Stimulated activated CD8-positive, alpha-beta memory T cell treated with anti-CD3 and anti-CD28 coated beads, Interleukin-15, amount 100 ng/mL, for 24 hours (primary cell): Measurements from ENCODE around the gene GREB1L.

Source experiments
- DNase-seq: peaks from one replicate; pipeline ENCODE4 v3.0.0-alpha.2; 2020; ENCODE audit warnings: low read depth

GREB1L gene

DNA sequence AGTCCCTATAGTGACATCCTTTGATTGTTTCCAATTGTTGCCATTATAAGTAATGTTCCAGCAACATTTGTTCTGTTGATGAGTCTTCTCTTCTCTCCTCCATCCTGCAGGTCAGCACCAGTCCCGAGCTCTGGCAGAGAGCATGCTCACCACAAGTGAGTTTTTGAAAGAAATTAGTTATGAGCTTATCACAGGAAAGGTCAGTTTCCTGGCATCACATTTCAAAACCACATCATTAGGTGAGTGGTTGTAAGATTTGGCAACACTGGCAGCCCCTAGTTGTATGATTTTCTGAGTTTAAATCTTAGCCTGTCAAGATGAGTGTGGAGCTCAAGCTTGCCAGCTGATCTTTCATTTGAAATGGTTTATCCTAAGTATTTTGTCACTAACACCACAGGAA is 208.9 kb downstream of the GREB1L start:
- DNase-seq: no peak

DNA sequence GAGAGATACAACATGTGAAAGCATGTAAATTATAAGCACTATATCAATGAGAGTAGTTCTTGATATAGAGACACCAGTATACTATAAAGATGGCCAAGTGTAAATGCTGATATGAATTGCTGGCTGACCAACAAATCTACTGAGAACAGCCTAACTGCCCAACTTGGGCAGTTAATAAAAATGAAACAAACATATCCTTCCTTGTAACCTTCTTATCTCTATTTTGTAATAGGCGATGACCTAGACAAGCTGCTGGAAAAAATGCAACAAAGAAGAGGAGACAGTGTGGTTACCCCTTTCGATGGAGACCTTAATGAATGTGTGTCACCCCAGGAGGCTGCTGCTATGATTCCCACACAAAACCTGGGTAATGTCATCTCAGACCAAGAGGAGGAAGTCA is 209.8 kb downstream of the GREB1L start:
- DNase-seq: no peak

GRCh38 chr18:21452276-21452780 is 210.3 kb downstream of the GREB1L start:
- no peak for DNase-seq

GRCh38 chr18:21452796-21453510 is 210.9 kb downstream of the GREB1L start:
- DNase-seq: no peak

- no peak for DNase-seq
Measured at GRCh38 chr18:21453511-21453901, 211.5 kb downstream of the GREB1L start.

- no peak for DNase-seq
Measured at GRCh38 chr18:21454725-21455124, 212.7 kb downstream of the GREB1L start.

DNA sequence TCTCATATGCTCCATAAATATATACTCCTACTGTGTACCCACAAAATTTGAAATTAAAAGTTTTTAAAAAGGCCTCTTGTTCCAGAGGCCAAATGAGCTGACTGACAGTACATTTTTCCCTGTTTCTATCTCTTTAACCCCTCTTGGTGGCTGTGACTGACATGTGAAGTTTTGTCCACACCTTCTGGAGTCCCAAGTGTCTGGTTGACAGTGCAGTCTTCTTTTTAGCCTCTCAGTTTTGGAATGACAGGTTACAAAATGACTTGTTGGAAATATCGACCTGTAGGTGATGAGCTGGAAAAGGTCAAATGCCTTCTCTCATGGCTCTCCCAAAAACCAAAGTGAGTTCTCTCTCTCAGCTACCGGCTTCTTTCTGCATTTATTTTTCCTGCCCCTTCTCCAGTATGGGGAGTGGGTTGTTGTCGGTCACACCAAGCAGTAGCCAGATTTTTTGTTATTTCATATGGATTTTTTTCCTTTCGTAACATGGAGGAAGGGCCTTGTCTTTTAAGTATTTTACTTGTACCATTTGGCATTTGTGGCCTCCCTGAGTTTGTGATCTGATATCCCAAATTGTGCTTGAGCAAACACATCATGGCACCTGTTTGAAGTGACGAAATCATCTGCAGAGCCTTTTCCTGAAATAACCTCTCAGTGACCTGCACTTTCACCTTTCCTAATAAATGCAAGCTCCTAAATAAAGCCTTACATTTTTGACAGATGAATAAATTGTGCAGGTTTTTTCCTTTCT is 214.6 kb downstream of the GREB1L start:
- no peak for DNase-seq

DNA sequence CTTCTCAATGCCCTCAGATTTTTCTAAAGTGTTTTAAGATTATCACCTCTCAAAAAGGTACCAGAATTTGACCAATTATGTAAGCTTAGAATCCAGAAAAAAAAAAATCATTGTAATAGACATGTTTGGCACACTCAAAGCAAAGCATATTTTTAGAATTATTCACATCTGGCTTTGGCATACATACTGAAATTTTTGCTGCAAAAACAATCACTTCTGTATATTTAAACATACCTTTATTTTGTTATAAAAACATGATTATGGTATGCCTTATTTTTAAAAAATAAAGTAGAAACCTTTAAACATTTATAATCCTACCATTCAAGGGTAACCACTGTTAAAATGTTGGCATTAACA is 215.1 kb downstream of the GREB1L start:
- no peak for DNase-seq

DNA sequence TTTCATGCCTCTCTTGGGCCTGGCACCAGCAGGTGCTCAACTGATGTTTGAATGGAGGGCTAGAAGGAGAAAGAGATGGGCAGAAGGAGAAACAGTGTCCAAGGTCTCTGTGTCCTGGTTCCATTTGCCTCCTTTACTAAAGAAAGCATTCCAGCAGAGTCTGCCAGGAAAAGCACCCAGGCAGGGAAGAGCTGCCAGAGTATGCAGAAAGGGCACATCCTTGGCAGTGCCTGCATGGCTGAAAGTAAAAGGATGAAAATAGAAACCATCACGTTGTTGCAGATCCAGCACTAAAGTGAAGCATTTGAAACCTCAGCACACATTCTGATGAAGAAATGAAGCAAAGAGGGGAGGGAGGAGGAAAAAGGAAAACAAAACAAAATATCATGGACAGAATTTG is 216.3 kb downstream of the GREB1L start:
- no peak for DNase-seq

GRCh38 chr18:21458788-21459187 is 216.8 kb downstream of the GREB1L start:
- DNase-seq: no peak

DNA sequence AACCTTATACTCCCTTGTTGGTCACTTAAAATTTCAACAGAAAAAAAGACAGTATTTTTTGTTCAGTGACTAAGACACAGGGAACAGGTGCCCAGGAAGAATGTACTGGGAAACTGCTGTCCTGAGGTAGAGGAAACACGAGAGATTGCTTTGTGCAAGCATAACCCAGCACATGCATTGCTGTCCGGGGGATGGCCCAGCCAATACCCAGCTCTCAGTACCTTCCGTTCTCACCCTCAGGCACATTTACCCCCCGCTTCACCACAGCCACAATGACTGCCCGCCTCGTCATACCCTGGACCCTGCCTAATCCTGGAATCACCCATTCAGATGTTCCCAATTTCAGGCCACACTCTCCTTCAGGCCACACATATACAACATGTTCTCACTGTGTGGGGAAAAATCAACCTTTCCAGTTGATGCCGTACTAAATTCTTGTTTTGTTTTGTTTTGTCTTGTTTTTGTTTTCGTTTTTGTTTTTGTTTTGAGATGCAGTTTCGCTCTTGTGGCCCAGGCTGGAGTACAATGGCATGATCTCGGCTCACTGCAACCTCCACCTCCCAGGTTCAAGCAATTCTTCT is 217.8 kb downstream of the GREB1L start:
- no peak for DNase-seq

GRCh38 chr18:21461460-21461859 is 219.4 kb downstream of the GREB1L start:
- no peak for DNase-seq

DNA sequence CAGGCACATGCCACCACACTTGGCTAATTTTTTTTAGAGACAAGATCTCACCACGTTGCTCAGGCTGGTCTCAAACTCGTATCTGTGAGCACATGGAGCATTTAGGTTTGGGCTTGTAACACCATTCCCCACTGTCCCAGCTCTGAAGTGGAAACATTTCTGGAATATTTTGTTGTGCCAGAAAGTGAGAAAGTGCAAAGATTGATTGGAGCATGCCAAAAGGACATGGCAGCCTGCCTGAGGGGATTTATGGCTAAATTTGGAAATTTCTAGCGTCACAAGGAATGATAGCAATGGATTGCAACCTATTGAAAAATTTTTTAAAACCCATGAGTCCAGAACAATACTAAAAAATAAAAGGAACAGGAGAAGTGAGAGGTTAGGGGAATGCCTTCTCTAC is 221.7 kb downstream of the GREB1L start:
- DNase-seq: no peak

- no peak for DNase-seq
Measured at GRCh38 chr18:21468514-21469164, 226.6 kb downstream of the GREB1L start.

GRCh38 chr18:21472741-21473140 is 230.7 kb downstream of the GREB1L start:
- no peak for DNase-seq

GRCh38 chr18:21474621-21475020 is 232.6 kb downstream of the GREB1L start:
- DNase-seq: no peak

GRCh38 chr18:21479721-21480120 is 237.7 kb downstream of the GREB1L start:
- DNase-seq: no peak

GRCh38 chr18:21481739-21482138 is 239.7 kb downstream of the GREB1L start:
- DNase-seq: no peak

DNA sequence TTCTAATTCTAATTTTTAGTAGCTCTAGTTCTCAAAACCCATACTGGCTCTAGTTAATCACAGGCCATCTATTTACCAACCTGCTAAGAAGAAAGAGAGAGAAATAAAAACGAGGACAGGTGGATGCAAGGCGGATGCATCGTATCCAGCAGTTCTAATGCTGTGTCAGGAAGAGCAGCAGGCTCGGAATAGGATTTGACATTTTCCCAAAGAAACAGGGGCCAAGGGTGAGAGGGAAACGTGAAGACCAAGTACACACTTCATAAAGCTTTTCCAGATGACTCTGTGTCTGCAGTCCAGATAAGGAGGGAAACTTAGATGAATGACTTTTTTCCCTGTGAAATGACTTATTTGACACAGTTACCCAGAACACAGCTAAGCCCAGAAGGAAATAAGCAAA is 241.0 kb downstream of the GREB1L start:
- no peak for DNase-seq

GRCh38 chr18:21484851-21485636 is 243.0 kb downstream of the GREB1L start:
- DNase-seq: no peak

DNA sequence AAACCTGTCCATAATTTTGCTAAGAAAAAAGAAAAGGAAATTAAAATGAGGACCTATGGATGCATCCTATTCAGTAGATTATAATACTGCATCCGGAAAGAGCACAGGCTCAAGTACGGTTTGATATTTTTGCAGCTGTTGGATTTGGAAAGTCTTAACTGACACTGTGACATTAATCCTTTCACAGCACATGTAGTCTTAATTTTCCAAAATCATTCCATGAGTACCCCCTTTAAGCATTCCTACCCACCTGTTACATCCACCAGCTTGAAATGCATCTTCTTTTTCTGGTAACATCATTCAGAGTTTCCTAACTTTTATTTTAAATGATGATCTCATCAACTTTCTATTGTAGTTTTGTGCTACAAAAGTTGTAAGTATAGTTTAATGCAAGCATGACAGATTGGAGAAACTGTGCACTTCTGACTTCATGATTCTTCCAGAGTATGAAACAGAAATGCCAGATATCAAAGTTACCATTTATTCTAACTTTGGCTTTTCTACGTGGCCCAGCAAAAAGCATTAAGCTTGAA is 244.9 kb downstream of the GREB1L start:
- DNase-seq: no peak
